Ovary (tissue), 9 donors: ENCODE results near the gene PBX1. TPM values are rescaled to one million over a fixed set of nuclear protein-coding genes. Genes with fewer than 3 reads are reported as not detected.

ENCODE experiments used
- DNase-seq, 5 donors: peaks; one replicate each; pipeline ENCODE4 v3.0.0-alpha.2; 2019 to 2020
- H3K27ac ChIP-seq, 2 donors: fragments of 200-600 bp; one replicate each; pipeline versions ENCODE4 v1.5.1 to v1.8.0; 2019 to 2022
- H3K27me3 ChIP-seq: fragments of 200-600 bp; one replicate; pipeline ENCODE4 v1.8.0; 2022
- H3K36me3 ChIP-seq: fragments of 200-600 bp; sonication (generic); one replicate; pipeline ENCODE4 v1.5.1; 2019
- H3K4me1 ChIP-seq: one replicate; pipeline ENCODE4 v1.8.1; 2013; ENCODE audit warnings: mild to moderate bottlenecking, moderate library complexity; ENCODE audit not compliant: insufficient read depth
- H3K4me3 ChIP-seq: fragments of 200-600 bp; sonication (generic); one replicate; pipeline ENCODE4 v1.5.1; 2017
- H3K9me3 ChIP-seq, 2 donors: fragments of 200-600 bp in 1 of 2; sonication (generic) in 1 of 2; one replicate each; pipeline versions ENCODE4 v1.5.1 to v1.8.1; 2013 to 2019; ENCODE audit warnings: mild to moderate bottlenecking in 1 of 2, moderate library complexity in 1 of 2
- EP300 ChIP-seq: sonication (generic); formaldehyde crosslinking; IDR thresholded peaks from one replicate; pipeline ENCODE4 v1.6.1; 2017; ENCODE audit warnings: antibody characterized with exemption
- POLR2A ChIP-seq: fragments of 450-650 bp; IDR thresholded peaks from one replicate; pipeline ENCODE4 v1.6.1; 2017; ENCODE audit warnings: antibody characterized with exemption, mild to moderate bottlenecking, moderate library complexity
- WGBS, 3 donors: extraction: QIAGEN DNeasy Blood & Tissue Kit in 1 of 3; methylation state at CpG; one replicate each; pipeline versions ENCODE4 v1.1.5 to v1.1.7; 2013 to 2017; 5-methylcytosine and 5-hydroxymethylcytosine counted together
- intact Hi-C, 4 donors: fragments of 100-400 bp; cut with DNase I; formaldehyde crosslinking; loops; one replicate each; pipeline versions ENCODE4 v1.11.0 to v1.15.1; 2022 to 2023
- polyA plus RNA-seq, 2 donors: library from polyadenylated mRNA; stranded (reverse); fragments of 200-250 nt in 1 of 2; fragments of 350-450 nt in 1 of 2; fragmentation: Illumina TruSeq in 1 of 2; extraction: RNeasy Lipid Tissue Mini Kit (QIAGEN cat#74804) in 1 of 2; gene quantifications; one replicate each; pipeline ENCODE4 v1.2.3, GENCODE V29; 2013 to 2014
- total RNA-seq, 7 donors: library from RNA; depleted of rRNA in 2 of 7; stranded (reverse); fragments of >200 nt in 2 of 7; fragmentation: NEBNext Ultra II Directional in 3 of 7; extraction: Animal tissue kit (Norgen Biotek cat#: 25700) in 3 of 7; gene quantifications; one replicate each; pipeline versions ENCODE4 v1.1.0 to v1.2.4, GENCODE V29; 2016 to 2023
- TF ChIP-seq, protein P1 (sequence below), 3 donors: fragments of 450-650 bp in 2 of 3; fragments of 200-600 bp in 1 of 3; IDR thresholded peaks; one replicate each; pipeline versions ENCODE4 v1.5.1 to v1.8.0; 2016 to 2022; ENCODE audit warnings: antibody characterized with exemption in 3 of 3, mild to moderate bottlenecking in 1 of 3
- donor health status: DM: no; HTN: no; CAD: no; lungs with moderate emphysema.
- donor health status: DM: no; HTN: no; CAD: no.
- donor health status: Bipolar disorder and iron deficiency.
- donor health status: DM: yes; HTN: yes; CAD: no.
- donor health status: DM: no; HTN: no; CAD: no.
- donor health status: DM: yes; HTN: yes; CAD: no.

PBX1 gene
- total and polyA plus RNA-seq, 9 donors: 43.7 to 220 (median 142) TPM

DNA sequence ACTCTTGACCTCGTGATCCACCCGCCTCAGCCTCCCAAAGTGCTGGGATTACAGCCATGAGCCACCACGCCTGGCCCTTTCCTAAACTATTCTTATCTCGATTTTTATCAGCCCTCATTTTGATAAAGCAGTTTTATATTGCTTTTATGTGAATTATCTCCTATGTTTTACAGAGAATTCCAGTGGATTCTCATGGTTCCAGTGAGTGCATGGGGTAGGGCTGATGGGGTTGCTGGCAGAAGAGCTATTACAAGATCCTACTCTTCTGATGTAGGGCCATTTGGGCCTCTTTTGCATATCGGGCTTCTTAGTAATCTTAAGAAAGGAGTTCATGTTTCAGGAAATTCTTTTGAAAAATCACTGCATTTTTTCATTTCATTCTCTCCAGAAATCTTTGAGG, 187.6 kb downstream of the PBX1 start:
- Histone ChIP-seq H3K36me3 (no peaks in the 10 kb centered on the region), H3K4me3 (no peak overlapping the region), H3K4me1 (peaks cover 11% of the 10 kb centered on the region), H3K9me3 (no peaks in the 10 kb centered on the region), H3K27me3 (no peaks in the 10 kb centered on the region), H3K27ac (peak overlapping the region in 1 of 2 donors; percentile 77)
- DNase-seq: no peak
- TF ChIP-seq, protein P1, sequence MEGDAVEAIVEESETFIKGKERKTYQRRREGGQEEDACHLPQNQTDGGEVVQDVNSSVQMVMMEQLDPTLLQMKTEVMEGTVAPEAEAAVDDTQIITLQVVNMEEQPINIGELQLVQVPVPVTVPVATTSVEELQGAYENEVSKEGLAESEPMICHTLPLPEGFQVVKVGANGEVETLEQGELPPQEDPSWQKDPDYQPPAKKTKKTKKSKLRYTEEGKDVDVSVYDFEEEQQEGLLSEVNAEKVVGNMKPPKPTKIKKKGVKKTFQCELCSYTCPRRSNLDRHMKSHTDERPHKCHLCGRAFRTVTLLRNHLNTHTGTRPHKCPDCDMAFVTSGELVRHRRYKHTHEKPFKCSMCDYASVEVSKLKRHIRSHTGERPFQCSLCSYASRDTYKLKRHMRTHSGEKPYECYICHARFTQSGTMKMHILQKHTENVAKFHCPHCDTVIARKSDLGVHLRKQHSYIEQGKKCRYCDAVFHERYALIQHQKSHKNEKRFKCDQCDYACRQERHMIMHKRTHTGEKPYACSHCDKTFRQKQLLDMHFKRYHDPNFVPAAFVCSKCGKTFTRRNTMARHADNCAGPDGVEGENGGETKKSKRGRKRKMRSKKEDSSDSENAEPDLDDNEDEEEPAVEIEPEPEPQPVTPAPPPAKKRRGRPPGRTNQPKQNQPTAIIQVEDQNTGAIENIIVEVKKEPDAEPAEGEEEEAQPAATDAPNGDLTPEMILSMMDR (IDR thresholded peaks at IDR 0.05): no peak
- TF ChIP-seq EP300 (no peak), POLR2A (no peak)
- intact Hi-C loops: no loop called here
- 69 to 77% (median 69%) methylated on average over 5 of the region's 5 CpGs for WGBS, 3 donors

GRCh38 chr1:164748253-164748899, 189.4 kb downstream of the PBX1 start:
- peaks cover 12% of the 10 kb centered on the region for H3K4me1 ChIP-seq

GRCh38 chr1:164753521-164754077, 194.6 kb downstream of the PBX1 start:
- Histone ChIP-seq H3K9me3 (no peaks in the 10 kb centered on the region), H3K4me1 (peaks cover 24% of the 10 kb centered on the region), H3K27me3 (no peaks in the 10 kb centered on the region), H3K27ac (peak overlapping the region; percentile 15 to 72), H3K4me3 (no peak overlapping the region), H3K36me3 (no peaks in the 10 kb centered on the region)
- intact Hi-C loops: no loop called here
- no peak for DNase-seq
- 20 to 28% (median 21%) methylated on average over 11 of the region's 11 CpGs for WGBS, 3 donors
- TF ChIP-seq POLR2A (no peak), EP300 (no peak)
- TF ChIP-seq, protein P1 (IDR thresholded peaks at IDR 0.05): no peak

More at GRCh38 chr1:164748253-164748899, 189.4 kb downstream of the PBX1 start:
- Histone ChIP-seq H3K27me3 (no peaks in the 10 kb centered on the region), H3K4me3 (no peak overlapping the region), H3K27ac (peak overlapping the region; percentile 48 to 77), H3K9me3 (no peaks in the 10 kb centered on the region), H3K36me3 (no peaks in the 10 kb centered on the region)
- intact Hi-C loops: no loop called here
- TF ChIP-seq POLR2A (no peak), EP300 (peak; percentile 40)
- DNase-seq: peak in 4 of 5 donors; percentile 51 to 71 (median 64)
- WGBS, 3 donors: 4 to 5% (median 4%) methylated on average over 10 of the region's 10 CpGs

- no peak for TF ChIP-seq EP300
- peak; percentile 27 for TF ChIP-seq POLR2A
- TF ChIP-seq, protein P1 (IDR thresholded peaks at IDR 0.05): no peak
- 16 to 18% (median 16%) methylated on average over 8 of the region's 8 CpGs for WGBS, 3 donors
- H3K4me3 ChIP-seq: no peak overlapping the region
- H3K36me3 ChIP-seq: no peaks in the 10 kb centered on the region
- H3K4me1 ChIP-seq: peaks cover 22% of the 10 kb centered on the region
- H3K27me3 ChIP-seq: no peaks in the 10 kb centered on the region
- H3K9me3 ChIP-seq: no peaks in the 10 kb centered on the region
- peak; percentile 55 to 69 (median 59) for DNase-seq
- intact Hi-C loops: no loop called here
- peak overlapping the region; percentile 15 to 72 for H3K27ac ChIP-seq
Observed at GRCh38 chr1:164754088-164754600, 195.2 kb downstream of the PBX1 start.

- no peak for DNase-seq
- Histone ChIP-seq H3K9me3 (no peaks in the 10 kb centered on the region), H3K27ac (peak overlapping the region in 1 of 2 donors; percentile 19), H3K27me3 (no peaks in the 10 kb centered on the region), H3K36me3 (no peaks in the 10 kb centered on the region), H3K4me1 (peaks cover 24% of the 10 kb centered on the region), H3K4me3 (no peak overlapping the region)
- WGBS, 3 donors: 65 to 79% (median 74%) methylated on average over 4 of the region's 4 CpGs
- TF ChIP-seq POLR2A: no peak
- no peak for TF ChIP-seq EP300
- TF ChIP-seq, protein P1 (IDR thresholded peaks at IDR 0.05): no peak
- intact Hi-C loops: no loop called here
Observed at GRCh38 chr1:164755690-164756089, 196.7 kb downstream of the PBX1 start.
